A673 (cell line): ENCODE measurements around the gene TGDS. TPM values are rescaled to one million over a fixed set of nuclear protein-coding genes. Genes with fewer than 3 reads are reported as not detected.

ENCODE experiments used
- BruUV-seq: library from RNA; stranded (reverse); fragments of 400-500 nt; replicated peaks from 2 replicates; lab custom pipeline; 2021; lab: Mats Ljungman, UMichigan
- CTCF ChIA-PET: fragments of 300-600 bp; sonication (Branson Sonifier 250); formaldehyde crosslinking; loops from one replicate; lab custom pipeline; 2022; ENCODE audit warnings: antibody characterized with exemption; lab: Charles Lee
- POLR2A ChIA-PET: fragments of 300-600 bp; sonication (Branson Sonifier 250); formaldehyde crosslinking; loops from one replicate; lab custom pipeline; 2022; ENCODE audit warnings: antibody characterized with exemption; ENCODE audit not compliant: low non-redundant PET; lab: Charles Lee
- DNase-seq: peaks from one replicate; pipeline ENCODE4 v3.0.0-alpha.2; 2015; ENCODE audit warnings: low spot score
- H3K27ac ChIP-seq: fragments of 200-600 bp; sonication (generic); 2 replicates; pipeline ENCODE4 v1.5.1; 2016; ENCODE audit warnings: mixed run types, low read depth, mild to moderate bottlenecking, mixed read lengths, antibody characterized with exemption, low read length; ENCODE audit not compliant: poor library complexity, severe bottlenecking
- H3K27me3 ChIP-seq: fragments of 200-600 bp; sonication (generic); replicated peaks from 2 replicates; pipeline ENCODE4 v1.6.1; 2017; ENCODE audit warnings: mixed run types, low read depth, mild to moderate bottlenecking, mixed read lengths, antibody characterized with exemption, low read length; ENCODE audit not compliant: insufficient read depth, poor library complexity
- H3K36me3 ChIP-seq: fragments of 200-600 bp; sonication (generic); 2 replicates; pipeline ENCODE4 v1.6.1; 2016; ENCODE audit warnings: mixed run types, mild to moderate bottlenecking, mixed read lengths, antibody characterized with exemption, low read length; ENCODE audit not compliant: insufficient read depth, poor library complexity, severe bottlenecking
- H3K4me1 ChIP-seq: fragments of 200-600 bp; sonication (generic); 2 replicates; pipeline ENCODE4 v1.6.1; 2017; ENCODE audit warnings: mixed run types, mild to moderate bottlenecking, mixed read lengths, antibody characterized with exemption, low read length; ENCODE audit not compliant: insufficient read depth, poor library complexity, severe bottlenecking
- H3K4me3 ChIP-seq: fragments of 200-600 bp; sonication (generic); 2 replicates; pipeline ENCODE4 v1.5.1; 2016; ENCODE audit warnings: low read depth, mixed run types, mild to moderate bottlenecking, mixed read lengths, low read length; ENCODE audit not compliant: poor library complexity, severe bottlenecking
- H3K9me3 ChIP-seq: fragments of 200-600 bp; sonication (generic); 2 replicates; pipeline ENCODE4 v1.6.1; 2016; ENCODE audit warnings: mixed run types, low read depth, mild to moderate bottlenecking, mixed read lengths, antibody characterized with exemption, low read length; ENCODE audit not compliant: poor library complexity, severe bottlenecking
- CTCF ChIP-seq: fragments of 300-800, 200-600 bp; sonication (generic); conservative IDR thresholded peaks from 2 replicates; pipeline ENCODE4 v1.5.1; 2017; ENCODE audit warnings: low read depth, mild to moderate bottlenecking, antibody characterized with exemption, low read length, moderate library complexity, mixed read lengths
- EZH2 ChIP-seq: fragments of 200-600 bp; sonication (generic); IDR thresholded peaks from 2 replicates; pipeline ENCODE4 v1.6.1; 2017; ENCODE audit warnings: borderline replicate concordance, low read depth, mild to moderate bottlenecking, mixed read lengths, antibody characterized with exemption, low read length; ENCODE audit not compliant: poor library complexity, severe bottlenecking
- intact Hi-C: fragments of 100-400 bp; cut with micrococcal nuclease; formaldehyde crosslinking; loops from one replicate; pipeline ENCODE4 v1.10.0; 2022; ENCODE audit not compliant: unreplicated experiment
- total RNA-seq: library from RNA; stranded (reverse); gene quantifications from 2 replicates; pipeline ENCODE4 v1.2.3, GENCODE V29; 2021

TGDS gene
- total RNA-seq, 1 experiment from 2014 or later: 9.0 TPM

- ChIA-PET POLR2A (no interaction called here), CTCF (no interaction called here)
- intact Hi-C loops: no loop called here
- H3K27ac ChIP-seq: no peak overlapping the region
- no peaks in the 10 kb centered on the region for H3K4me1 ChIP-seq
- no peaks in the 10 kb centered on the region for H3K27me3 ChIP-seq
- H3K9me3 ChIP-seq: no peaks in the 10 kb centered on the region
- peaks cover 15% of the 10 kb centered on the region for H3K36me3 ChIP-seq
- no peak for DNase-seq
- no TSS peak for BruUV-seq
- TF ChIP-seq CTCF: no peak
- no peak overlapping the region for H3K4me3 ChIP-seq
Measured at GRCh38 chr13:94630858-94631257, 34.9 kb upstream of the TGDS start.

- H3K27me3 ChIP-seq: no peaks in the 10 kb centered on the region
Measured at GRCh38 chr13:94623316-94623715, 27.4 kb upstream of the TGDS start.

GRCh38 chr13:94622344-94622743, 26.4 kb upstream of the TGDS start:
- ChIA-PET CTCF (no interaction called here), POLR2A (no interaction called here)
- H3K27ac ChIP-seq: no peak overlapping the region
- intact Hi-C loops: no loop called here
- peaks cover 30% of the 10 kb centered on the region for H3K36me3 ChIP-seq
- no peak for DNase-seq
- H3K27me3 ChIP-seq: no peaks in the 10 kb centered on the region
- no peak overlapping the region for H3K4me3 ChIP-seq
- TF ChIP-seq EZH2 (no peak), CTCF (no peak)
- H3K4me1 ChIP-seq: no peaks in the 10 kb centered on the region
- no TSS peak for BruUV-seq
- no peaks in the 10 kb centered on the region for H3K9me3 ChIP-seq

More at GRCh38 chr13:94623316-94623715, 27.4 kb upstream of the TGDS start:
- no peaks in the 10 kb centered on the region for H3K9me3 ChIP-seq
- no peaks in the 10 kb centered on the region for H3K4me1 ChIP-seq
- no peak for TF ChIP-seq EZH2
- no peak for TF ChIP-seq CTCF
- no peak for DNase-seq
- ChIA-PET CTCF (no interaction called here), POLR2A (no interaction called here)
- no peak overlapping the region for H3K4me3 ChIP-seq
- intact Hi-C loops: no loop called here
- no peak overlapping the region for H3K27ac ChIP-seq
- BruUV-seq: no TSS peak
- H3K36me3 ChIP-seq: peaks cover 31% of the 10 kb centered on the region
